IMR-90 (cell line): ENCODE results near the gene RPL6.

ENCODE experiments used
- CTCF ChIP-seq: conservative IDR thresholded peaks from 2 replicates; pipeline ENCODE4 v1.5.1; 2012; ENCODE audit warnings: mild to moderate bottlenecking, low read depth, low read length, improper control_type of control experiment
- MAFK ChIP-seq: IDR thresholded peaks from 2 replicates; pipeline ENCODE4 v1.6.1; 2012; ENCODE audit warnings: low read depth, low read length, improper control_type of control experiment
- POLR2A ChIP-seq: IDR thresholded peaks from 2 replicates; pipeline ENCODE4 v1.6.1; 2012; ENCODE audit warnings: mild to moderate bottlenecking, low read depth, low read length
- RAD21 ChIP-seq: IDR thresholded peaks from 2 replicates; pipeline ENCODE4 v1.6.1; 2012; ENCODE audit warnings: low read length, improper control_type of control experiment

GRCh38 chr12:112381406-112381882 lies 28.0 kb downstream of the RPL6 start:
- TF ChIP-seq CTCF = no peak
- TF ChIP-seq POLR2A = no peak
- TF ChIP-seq RAD21 = no peak
- TF ChIP-seq MAFK = no peak
